ENCODE results near the gene UBE3B.
"Not testable (repeated sequence)": the region's sequence is repeated elsewhere in the genome, so short reads cannot be mapped to it uniquely, and the experiment has no call there.

UBE3B gene

DNA sequence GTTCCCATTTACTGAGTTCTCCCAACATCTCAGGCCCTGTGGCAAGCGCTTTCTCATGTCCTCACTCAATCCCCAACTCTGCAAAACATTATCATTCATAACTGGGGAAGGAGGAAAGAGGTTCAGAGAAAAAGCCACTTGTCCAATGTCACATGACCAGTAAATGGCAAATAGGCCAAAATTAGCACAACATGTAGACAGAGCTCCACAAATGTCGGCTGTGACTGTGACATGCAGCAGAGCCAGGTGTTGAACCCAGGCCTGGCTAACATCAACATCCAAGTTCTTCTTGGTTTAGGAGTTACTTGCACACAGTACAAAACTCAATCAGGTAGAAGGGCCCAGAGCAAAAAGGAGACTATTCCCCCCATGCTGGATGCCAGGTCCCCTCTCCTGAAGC is 11.1 kb upstream of the UBE3B start:
- TF ChIP-seq ZFX (IDR thresholded peaks at IDR 0.05), result no peak
- TF ChIP-seq, protein P1, sequence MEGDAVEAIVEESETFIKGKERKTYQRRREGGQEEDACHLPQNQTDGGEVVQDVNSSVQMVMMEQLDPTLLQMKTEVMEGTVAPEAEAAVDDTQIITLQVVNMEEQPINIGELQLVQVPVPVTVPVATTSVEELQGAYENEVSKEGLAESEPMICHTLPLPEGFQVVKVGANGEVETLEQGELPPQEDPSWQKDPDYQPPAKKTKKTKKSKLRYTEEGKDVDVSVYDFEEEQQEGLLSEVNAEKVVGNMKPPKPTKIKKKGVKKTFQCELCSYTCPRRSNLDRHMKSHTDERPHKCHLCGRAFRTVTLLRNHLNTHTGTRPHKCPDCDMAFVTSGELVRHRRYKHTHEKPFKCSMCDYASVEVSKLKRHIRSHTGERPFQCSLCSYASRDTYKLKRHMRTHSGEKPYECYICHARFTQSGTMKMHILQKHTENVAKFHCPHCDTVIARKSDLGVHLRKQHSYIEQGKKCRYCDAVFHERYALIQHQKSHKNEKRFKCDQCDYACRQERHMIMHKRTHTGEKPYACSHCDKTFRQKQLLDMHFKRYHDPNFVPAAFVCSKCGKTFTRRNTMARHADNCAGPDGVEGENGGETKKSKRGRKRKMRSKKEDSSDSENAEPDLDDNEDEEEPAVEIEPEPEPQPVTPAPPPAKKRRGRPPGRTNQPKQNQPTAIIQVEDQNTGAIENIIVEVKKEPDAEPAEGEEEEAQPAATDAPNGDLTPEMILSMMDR (conservative IDR thresholded peaks at IDR 0.05), result no peak
- no peak overlapping the region for H3K27ac ChIP-seq

DNA sequence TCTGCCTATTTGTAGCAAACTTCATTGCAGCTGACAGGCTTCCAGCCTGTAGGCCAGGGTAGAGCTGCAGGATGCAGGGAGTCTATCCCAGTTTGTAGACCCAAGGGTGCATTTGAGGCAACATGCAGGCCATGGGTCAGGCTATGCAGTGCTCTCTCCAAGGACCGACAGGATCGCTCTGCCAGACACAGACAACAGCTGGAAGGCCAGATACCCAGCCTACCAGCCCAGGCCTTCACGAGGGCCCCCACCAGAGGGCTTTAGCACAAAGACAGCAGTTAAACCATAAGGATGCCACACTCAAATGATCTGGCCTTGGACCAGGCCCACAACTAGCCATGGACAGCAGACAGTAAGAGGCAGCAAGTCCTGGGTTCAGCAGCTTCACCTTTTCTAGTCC is 10.6 kb upstream of the UBE3B start:
- H3K27ac ChIP-seq, result no peak overlapping the region
- TF ChIP-seq, protein P1 (conservative IDR thresholded peaks at IDR 0.05), result no peak
- no peak for TF ChIP-seq ZFX (IDR thresholded peaks at IDR 0.05)

DNA sequence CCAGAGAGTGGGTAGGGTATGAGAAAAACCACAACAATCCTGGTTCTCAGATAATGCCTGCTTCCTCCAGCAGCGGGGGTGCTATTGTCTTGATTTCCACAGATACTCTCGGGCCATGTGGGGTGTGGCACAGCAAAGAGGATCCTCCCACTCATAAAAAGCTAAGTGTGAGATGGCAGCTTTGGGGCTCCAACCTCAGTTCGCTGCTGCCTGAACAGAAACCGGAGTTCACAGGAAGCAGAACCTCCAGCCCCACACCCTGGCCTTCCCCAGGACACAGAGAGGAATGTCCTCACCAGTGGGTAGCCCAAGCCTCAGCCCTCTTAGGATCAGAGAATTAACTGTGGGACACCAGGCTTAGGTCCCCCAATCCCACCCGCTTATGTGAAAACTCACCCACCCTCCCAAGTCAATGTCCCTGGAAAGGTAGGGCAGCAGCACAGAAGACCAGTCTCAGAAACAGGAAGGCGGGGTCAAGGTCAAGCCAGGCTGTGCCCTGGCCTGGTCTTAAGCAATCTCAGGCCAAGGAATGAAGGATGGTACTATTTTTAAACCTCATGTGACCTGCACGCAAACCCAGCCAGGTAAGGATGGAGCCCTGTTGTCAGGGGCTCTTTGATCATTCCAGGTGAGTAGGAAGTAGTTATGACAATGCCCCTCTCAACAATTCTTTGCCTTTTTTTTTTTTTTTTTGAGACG is 9.3 kb upstream of the UBE3B start:
- TF ChIP-seq, protein P1 (conservative IDR thresholded peaks at IDR 0.05), result no peak
- TF ChIP-seq ZFX (IDR thresholded peaks at IDR 0.05), result no peak

DNA sequence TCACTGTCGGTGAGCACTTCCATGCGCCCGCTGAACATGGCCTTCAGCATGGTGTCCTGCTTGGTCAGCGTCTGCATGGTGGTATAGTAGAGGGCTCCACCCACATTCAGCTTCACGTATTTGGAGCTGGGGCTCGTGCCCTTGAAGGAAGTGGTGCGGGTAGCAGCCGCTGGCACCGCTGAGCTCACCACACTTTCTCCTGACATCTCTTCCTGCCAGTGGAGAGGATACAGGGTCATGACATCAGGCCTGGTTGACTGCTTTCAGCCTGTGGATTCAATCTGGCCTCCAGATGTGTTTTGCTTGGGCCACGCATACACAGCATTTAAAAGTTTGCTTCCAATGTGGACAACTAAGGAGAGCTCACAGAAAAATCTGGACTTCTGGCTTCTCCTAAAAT is 7.9 kb upstream of the UBE3B start:
- H3K27ac ChIP-seq, result no peak overlapping the region
- TF ChIP-seq ZFX (IDR thresholded peaks at IDR 0.05), result no peak
- TF ChIP-seq, protein P1 (conservative IDR thresholded peaks at IDR 0.05), result no peak

More for the DNA sequence above, 9.3 kb upstream of the UBE3B start:
- no peak overlapping the region for H3K27ac ChIP-seq

DNA sequence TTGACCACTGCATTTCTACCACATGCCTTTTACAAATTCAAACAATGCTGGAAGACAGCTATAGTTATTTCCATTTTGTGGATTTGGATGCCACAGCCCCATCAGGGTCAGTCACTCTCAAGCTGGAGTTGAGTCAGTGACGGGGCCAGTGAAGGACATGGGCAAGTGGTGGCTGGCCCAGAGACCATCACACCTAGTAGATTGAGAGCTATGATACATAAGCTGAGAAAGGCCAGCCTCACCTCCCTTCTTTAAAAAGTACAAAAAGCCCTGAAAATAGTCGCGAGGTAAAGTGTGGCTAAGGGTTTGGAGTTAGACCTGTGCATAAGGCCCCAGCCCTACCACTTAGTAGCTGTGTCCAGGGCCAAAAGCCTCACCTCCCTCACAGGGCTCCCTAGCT is 4.4 kb upstream of the UBE3B start:
- H3K27ac ChIP-seq, result no peak overlapping the region
- TF ChIP-seq, protein P1 (conservative IDR thresholded peaks at IDR 0.05), result no peak
- no peak for TF ChIP-seq ZFX (IDR thresholded peaks at IDR 0.05)

DNA sequence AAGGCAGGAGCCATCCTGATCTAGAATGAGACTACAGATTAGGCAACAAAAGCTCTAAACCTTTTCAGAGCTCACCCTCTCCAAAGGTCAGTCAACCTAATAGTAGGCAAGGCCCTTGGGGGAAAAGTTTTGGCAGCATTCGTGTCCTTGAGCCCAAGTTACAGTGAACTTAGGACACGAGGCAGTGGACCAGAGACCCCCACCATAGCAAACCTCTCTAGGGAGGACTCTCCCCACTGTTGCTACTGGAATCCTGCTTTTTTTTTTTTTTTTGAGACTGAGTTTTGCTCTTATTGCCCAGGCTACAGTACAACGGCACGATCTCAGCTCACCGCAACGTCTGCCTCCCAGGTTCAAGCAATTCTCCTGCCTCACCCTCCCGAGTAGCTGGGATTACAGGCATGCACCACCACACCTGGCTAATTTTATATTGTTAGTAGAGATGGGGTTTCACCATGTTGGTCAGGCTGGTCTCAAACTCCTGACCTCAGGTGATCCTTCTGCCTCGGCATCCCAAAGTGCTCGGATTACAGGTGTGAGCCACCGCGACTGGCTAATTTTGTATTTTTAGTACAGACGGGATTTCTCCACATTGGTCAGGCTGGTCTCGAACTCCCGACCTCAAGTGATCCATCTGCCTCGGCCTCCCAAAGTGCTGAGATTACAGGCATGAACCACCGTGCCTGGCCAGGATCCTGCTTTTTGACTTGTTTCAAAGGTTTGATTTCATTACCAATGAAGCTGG is 3.7 kb upstream of the UBE3B start:
- not testable (repeated sequence) for H3K27ac ChIP-seq

DNA sequence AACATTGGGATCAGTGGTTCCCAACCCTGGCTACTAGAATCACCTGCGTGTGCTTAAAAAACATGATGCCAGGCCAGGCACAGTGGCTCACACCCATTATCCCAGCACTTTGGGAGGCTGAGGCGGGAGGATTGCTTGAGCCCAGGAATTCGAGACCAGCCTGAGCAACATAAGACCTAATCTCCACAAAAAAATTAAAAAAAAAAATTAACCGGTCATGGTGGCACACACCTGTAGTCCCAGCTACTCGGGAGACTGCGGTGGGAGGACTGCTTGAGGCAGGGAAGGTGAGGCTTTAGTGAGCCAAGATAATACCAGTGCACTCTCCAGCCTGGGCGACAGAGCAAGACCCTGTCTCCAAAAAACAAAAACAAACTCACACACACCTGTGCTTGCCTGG is 2.3 kb upstream of the UBE3B start:
- no peak overlapping the region for H3K27ac ChIP-seq
- TF ChIP-seq, protein P1 (conservative IDR thresholded peaks at IDR 0.05), result no peak
- TF ChIP-seq ZFX (IDR thresholded peaks at IDR 0.05), result no peak

Data from C4-2B (cell line).